ENCODE measurements around the gene HS3ST5.
"Not testable (repeated sequence)": the region's sequence is repeated elsewhere in the genome, so short reads cannot be mapped to it uniquely, and the experiment has no call there.

DNA sequence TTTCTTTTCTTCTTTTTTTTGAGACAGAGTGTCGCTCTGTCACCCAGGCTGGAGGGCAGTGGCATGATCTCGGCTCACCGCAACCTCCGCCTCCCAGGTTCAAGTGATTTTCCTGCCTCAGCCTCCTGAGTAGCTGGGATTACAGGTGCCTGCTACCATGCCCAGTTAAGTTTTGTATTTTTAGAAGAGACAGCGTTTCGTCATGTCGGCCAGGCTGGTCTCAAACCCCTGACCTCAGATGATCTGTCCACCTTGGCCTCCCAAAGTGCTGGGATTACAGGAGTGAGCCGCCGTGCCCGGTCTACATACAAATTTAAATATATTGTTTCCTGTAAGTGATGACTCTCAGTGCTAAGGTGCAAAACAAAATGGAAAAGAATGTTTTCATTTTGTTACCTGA is 124.8 kb downstream of the HS3ST5 start:
- TF ChIP-seq, protein P1, sequence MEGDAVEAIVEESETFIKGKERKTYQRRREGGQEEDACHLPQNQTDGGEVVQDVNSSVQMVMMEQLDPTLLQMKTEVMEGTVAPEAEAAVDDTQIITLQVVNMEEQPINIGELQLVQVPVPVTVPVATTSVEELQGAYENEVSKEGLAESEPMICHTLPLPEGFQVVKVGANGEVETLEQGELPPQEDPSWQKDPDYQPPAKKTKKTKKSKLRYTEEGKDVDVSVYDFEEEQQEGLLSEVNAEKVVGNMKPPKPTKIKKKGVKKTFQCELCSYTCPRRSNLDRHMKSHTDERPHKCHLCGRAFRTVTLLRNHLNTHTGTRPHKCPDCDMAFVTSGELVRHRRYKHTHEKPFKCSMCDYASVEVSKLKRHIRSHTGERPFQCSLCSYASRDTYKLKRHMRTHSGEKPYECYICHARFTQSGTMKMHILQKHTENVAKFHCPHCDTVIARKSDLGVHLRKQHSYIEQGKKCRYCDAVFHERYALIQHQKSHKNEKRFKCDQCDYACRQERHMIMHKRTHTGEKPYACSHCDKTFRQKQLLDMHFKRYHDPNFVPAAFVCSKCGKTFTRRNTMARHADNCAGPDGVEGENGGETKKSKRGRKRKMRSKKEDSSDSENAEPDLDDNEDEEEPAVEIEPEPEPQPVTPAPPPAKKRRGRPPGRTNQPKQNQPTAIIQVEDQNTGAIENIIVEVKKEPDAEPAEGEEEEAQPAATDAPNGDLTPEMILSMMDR (IDR thresholded peaks at IDR 0.05; ENCODE audit: insufficient read depth, low read length, poor library complexity, severe bottlenecking) = not testable (repeated sequence)
- not testable (repeated sequence) for TF ChIP-seq EZH2phosphoT487 (conservative IDR thresholded peaks at IDR 0.05; ENCODE audit: low read length)

Measured in SU-DHL-6 (cell line).